ENCODE data around the gene GNB1.
"Not testable (repeated sequence)": the region's sequence is repeated elsewhere in the genome, so short reads cannot be mapped to it uniquely, and the experiment has no call there.

GNB1 gene

DNA sequence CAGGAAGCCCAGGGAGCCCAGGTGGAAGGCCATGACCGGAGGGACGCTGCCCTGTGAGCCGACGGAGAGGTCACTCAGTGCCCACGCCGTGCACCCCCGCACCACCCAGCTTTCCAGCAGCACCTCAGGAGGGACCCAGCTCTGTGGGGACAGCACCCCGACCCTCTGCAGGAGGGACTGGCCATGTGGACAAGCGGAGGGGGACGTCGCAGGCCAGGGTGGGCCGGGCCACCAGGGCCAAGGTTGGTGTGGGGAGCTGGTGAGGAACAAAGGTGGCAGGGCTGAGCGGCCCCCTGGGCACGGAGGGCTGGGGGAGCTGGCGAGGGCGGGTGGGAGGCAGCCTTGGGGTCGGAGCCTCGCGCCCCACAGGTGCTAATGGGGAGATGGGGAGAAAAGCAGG is 135.5 kb downstream of the GNB1 start:
- H3K27ac ChIP-seq = no peak overlapping the region
- peaks cover 59% of the 10 kb centered on the region for H3K36me3 ChIP-seq (replicated peaks)
- DNase-seq = no peak
- TF ChIP-seq, protein P1, sequence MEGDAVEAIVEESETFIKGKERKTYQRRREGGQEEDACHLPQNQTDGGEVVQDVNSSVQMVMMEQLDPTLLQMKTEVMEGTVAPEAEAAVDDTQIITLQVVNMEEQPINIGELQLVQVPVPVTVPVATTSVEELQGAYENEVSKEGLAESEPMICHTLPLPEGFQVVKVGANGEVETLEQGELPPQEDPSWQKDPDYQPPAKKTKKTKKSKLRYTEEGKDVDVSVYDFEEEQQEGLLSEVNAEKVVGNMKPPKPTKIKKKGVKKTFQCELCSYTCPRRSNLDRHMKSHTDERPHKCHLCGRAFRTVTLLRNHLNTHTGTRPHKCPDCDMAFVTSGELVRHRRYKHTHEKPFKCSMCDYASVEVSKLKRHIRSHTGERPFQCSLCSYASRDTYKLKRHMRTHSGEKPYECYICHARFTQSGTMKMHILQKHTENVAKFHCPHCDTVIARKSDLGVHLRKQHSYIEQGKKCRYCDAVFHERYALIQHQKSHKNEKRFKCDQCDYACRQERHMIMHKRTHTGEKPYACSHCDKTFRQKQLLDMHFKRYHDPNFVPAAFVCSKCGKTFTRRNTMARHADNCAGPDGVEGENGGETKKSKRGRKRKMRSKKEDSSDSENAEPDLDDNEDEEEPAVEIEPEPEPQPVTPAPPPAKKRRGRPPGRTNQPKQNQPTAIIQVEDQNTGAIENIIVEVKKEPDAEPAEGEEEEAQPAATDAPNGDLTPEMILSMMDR (IDR thresholded peaks at IDR 0.05; ENCODE audit: low read depth, low read length, missing control alignments) = no peak
- no peak overlapping the region for H3K4me3 ChIP-seq (ENCODE audit: low read depth, low read length)
- no peaks in the 10 kb centered on the region for H3K27me3 ChIP-seq (replicated peaks)
- in situ Hi-C loops (cut with HindIII; ENCODE audit: low pct_ligation_motif_present, low sequenced_read_pairs) = no loop called here

DNA sequence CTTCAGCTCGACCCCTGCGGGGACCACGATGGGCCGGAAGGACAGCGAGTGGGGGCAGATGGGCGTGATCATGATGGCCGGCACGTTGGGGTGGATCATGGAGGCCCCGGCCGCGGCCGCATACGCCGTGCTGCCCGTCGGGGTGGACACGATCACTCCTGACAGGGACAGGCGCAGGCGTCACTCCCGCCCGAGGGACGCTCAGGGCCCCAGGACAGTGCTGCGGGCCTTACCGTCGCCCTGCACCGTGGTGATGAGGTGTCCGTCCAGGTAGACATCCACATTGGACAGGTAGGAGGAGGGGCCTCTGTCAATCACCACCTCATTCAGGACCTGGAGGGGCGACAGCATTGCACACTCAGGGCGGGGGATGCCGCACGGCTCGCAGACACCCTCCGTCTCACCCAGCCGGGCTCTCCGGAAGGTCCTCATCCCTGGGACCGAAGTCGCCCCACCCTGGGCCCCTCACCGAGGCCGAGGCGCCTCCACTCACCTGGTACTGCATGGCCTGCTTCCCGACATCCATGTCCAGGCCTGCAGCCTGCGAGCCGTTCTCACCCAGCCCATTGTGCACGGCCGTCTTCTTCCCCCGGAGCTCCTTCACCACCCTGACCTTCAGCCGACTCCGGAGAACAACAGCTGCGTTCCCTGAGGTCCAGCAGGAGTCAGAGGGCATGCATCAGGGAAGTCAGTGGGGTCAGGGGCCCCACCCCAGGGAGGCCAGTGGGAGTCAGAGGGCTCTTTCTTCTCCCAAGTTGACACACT is 136.7 kb downstream of the GNB1 start:
- DNase-seq = no peak
- Histone ChIP-seq H3K27ac (no peak overlapping the region), H3K4me3 (ENCODE audit: low read depth, low read length) (no peak overlapping the region), H3K27me3 (replicated peaks) (no peaks in the 10 kb centered on the region), H3K36me3 (replicated peaks) (peaks cover 48% of the 10 kb centered on the region)
- TF ChIP-seq, protein P1 (IDR thresholded peaks at IDR 0.05; ENCODE audit: low read depth, low read length, missing control alignments) = no peak
- in situ Hi-C loops (cut with HindIII; ENCODE audit: low pct_ligation_motif_present, low sequenced_read_pairs) = no loop called here

DNA sequence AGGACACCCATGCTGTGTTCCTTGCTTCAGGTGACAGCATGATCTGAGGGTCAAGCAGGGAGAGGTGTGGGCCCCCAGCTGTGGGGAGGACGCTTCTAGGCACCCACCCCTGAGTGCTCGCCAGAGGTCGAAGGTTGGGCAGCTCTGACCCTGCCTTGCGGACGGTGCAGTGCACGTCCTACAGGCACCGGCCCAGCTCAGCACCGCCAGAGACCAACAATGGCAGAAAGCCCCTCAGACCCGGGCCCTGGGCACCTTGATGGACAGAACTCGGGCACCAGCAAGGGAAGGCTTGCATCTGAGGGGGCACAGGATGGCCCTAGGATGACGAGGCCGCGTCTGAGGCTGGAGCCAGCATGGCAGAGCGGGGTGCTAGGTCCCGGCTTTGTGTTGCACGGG is 137.3 kb downstream of the GNB1 start:
- peaks cover 42% of the 10 kb centered on the region for H3K36me3 ChIP-seq (replicated peaks)
- no peak overlapping the region for H3K27ac ChIP-seq
- TF ChIP-seq, protein P1 (IDR thresholded peaks at IDR 0.05; ENCODE audit: low read depth, low read length, missing control alignments) = no peak
- no peak overlapping the region for H3K4me3 ChIP-seq (ENCODE audit: low read depth, low read length)
- no peak for DNase-seq
- in situ Hi-C loops (cut with HindIII; ENCODE audit: low pct_ligation_motif_present, low sequenced_read_pairs) = no loop called here
- H3K27me3 ChIP-seq (replicated peaks) = no peaks in the 10 kb centered on the region

DNA sequence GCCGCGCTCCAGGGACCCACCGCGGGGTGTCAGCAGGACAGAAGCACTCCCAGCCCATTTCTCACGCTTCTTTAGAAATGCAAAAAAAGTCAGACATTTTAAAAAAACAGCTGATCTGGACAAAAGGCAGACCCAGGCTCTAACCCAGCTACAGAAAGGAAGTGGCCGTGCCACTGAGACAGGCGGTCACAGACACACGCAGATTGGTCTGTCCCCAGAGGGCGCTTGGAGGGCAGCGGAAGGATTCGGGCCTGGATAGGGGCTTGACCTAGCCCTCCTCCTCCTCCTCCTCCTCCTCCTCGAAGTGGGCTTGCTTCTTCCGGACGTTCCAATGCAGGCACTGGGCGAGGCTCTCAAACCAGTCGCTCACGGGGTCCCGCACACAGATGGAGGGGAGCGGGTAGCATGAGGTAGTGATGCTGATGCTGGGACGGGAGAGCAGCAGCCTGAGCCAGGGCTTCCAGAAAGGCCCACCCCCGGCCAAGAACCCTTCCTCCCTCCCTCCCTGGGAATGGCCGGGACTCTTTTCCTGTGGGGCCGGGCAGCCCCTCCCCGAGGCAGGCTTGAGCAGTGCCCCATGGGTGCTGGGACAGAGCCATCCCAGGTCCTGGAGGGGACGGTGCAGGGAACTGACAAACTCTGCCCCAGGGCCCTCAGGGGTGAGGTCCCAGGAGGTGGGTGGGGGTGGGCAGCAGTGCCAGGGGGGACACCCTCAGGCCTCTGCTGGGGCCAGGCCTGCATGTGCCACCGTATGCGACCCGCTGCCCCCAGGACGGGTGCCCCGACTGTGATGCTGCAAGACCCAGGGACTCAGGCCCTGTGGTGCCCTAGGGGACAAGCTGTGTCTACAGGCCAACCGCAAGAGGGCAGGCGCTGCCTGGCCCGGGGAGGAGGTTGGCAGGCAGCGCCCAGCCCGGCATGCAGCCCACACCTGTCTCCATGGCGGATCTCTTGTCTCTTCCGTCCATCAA is 138.0 kb downstream of the GNB1 start:
- Histone ChIP-seq H3K4me3 (ENCODE audit: low read depth, low read length) (no peak overlapping the region), H3K36me3 (replicated peaks) (peaks cover 41% of the 10 kb centered on the region), H3K27ac (no peak overlapping the region), H3K27me3 (replicated peaks) (no peaks in the 10 kb centered on the region)
- in situ Hi-C loops (cut with HindIII; ENCODE audit: low pct_ligation_motif_present, low sequenced_read_pairs) = no loop called here
- TF ChIP-seq, protein P1 (IDR thresholded peaks at IDR 0.05; ENCODE audit: low read depth, low read length, missing control alignments) = no peak
- no peak for DNase-seq

DNA sequence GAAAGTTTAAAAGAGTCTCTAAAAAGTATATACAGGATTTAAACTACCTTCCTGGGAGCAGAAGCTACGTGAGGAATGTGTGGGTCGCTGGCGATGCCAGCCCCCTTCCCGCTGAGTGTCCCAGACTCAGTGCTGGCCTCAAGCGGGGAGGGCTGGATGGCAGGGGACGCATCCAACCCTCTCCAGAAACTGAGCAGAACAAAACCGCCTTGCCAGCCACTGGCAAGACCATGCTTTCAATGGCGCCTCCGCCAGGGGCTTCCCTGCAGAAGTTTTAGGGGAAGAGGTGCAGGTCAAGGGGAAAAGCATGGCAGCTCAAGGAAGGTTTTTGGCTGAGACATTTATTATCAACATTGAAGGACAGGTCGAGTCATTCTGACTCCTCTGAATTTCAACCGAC is 138.7 kb downstream of the GNB1 start:
- H3K27ac ChIP-seq = no peak overlapping the region
- H3K27me3 ChIP-seq (replicated peaks) = no peaks in the 10 kb centered on the region
- TF ChIP-seq, protein P1 (IDR thresholded peaks at IDR 0.05; ENCODE audit: low read depth, low read length, missing control alignments) = no peak
- DNase-seq = no peak
- H3K4me3 ChIP-seq (ENCODE audit: low read depth, low read length) = no peak overlapping the region
- in situ Hi-C loops (cut with HindIII; ENCODE audit: low pct_ligation_motif_present, low sequenced_read_pairs) = no loop called here
- peaks cover 41% of the 10 kb centered on the region for H3K36me3 ChIP-seq (replicated peaks)

DNA sequence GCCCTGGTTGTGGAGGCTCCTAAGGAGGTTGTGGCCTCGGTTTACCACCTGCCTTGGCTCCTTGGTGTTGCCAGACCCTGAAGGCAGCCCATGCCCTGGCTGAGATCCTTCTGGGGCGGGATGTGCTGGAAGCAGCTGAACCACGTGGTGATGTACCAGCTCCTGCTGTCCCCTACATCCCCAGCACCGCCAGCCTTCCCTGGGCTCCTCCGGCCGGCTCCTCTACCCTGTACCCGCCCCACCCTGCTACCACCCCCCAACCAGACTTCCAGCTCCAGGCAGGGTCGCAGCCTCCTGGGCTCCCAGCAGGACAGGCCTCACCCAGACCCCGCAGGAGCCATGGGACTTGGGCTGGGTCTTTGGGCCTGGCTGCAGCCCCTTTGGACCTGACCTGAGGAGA is 140.9 kb downstream of the GNB1 start:
- DNase-seq; H3K4me3 ChIP-seq (ENCODE audit: low read depth, low read length); H3K27me3 ChIP-seq (replicated peaks); H3K27ac ChIP-seq; in situ Hi-C loops (cut with HindIII; ENCODE audit: low pct_ligation_motif_present, low sequenced_read_pairs): not testable (repeated sequence)
- peaks cover 24% of the 10 kb centered on the region for H3K36me3 ChIP-seq (replicated peaks)
